Measurements from ENCODE around the gene MRS2.

Gene MRS2

GRCh38 chr6:24394780-24395437, 7.8 kb upstream of the MRS2 start (continued):
- TF ChIP-seq TCF4 (CRISPR knock-in tag; IDR thresholded peaks at IDR 0.05; ENCODE audit: borderline replicate concordance) = no peak

- TF ChIP-seq CREB5 (CRISPR knock-in tag; IDR thresholded peaks at IDR 0.05; ENCODE audit: low read depth) (no peak), ZC3H10 (CRISPR knock-in tag; IDR thresholded peaks at IDR 0.05) (no peak), ZFP3 (CRISPR knock-in tag; IDR thresholded peaks at IDR 0.05) (no peak), ESRRG (CRISPR knock-in tag; IDR thresholded peaks at IDR 0.05) (no peak), PATZ1 (CRISPR knock-in tag; IDR thresholded peaks at IDR 0.05; ENCODE audit: borderline replicate concordance) (no peak), BACH2 (CRISPR knock-in tag; IDR thresholded peaks at IDR 0.05; ENCODE audit: borderline replicate concordance) (no peak), OSR1 (CRISPR knock-in tag; IDR thresholded peaks at IDR 0.05) (no peak), ZNF565 (CRISPR knock-in tag; conservative IDR thresholded peaks at IDR 0.05; ENCODE audit: low read depth) (no peak), ZFP30 (CRISPR knock-in tag; IDR thresholded peaks at IDR 0.05) (no peak), ZNF70 (CRISPR knock-in tag; IDR thresholded peaks at IDR 0.05) (no peak), TSHZ2 (CRISPR knock-in tag; IDR thresholded peaks at IDR 0.05) (no peak), ZNF8 (CRISPR knock-in tag; IDR thresholded peaks at IDR 0.05) (no peak), ISL1 (CRISPR knock-in tag; IDR thresholded peaks at IDR 0.05) (no peak), GLIS3 (CRISPR knock-in tag; IDR thresholded peaks at IDR 0.05) (no peak), TCF4 (CRISPR knock-in tag; IDR thresholded peaks at IDR 0.05; ENCODE audit: borderline replicate concordance) (no peak), TOX (CRISPR knock-in tag; IDR thresholded peaks at IDR 0.05; ENCODE audit: borderline replicate concordance) (no peak), RARB (CRISPR knock-in tag; IDR thresholded peaks at IDR 0.05) (no peak), CSDC2 (CRISPR knock-in tag; IDR thresholded peaks at IDR 0.05) (no peak), PPARA (CRISPR knock-in tag; IDR thresholded peaks at IDR 0.05; ENCODE audit: borderline replicate concordance) (no peak), CSRNP3 (CRISPR knock-in tag; IDR thresholded peaks at IDR 0.05) (no peak)
- ATAC-seq = no peak
Measured at GRCh38 chr6:24396824-24397223, 5.9 kb upstream of the MRS2 start.

GRCh38 chr6:24397631-24398030, 5.1 kb upstream of the MRS2 start:
- TF ChIP-seq SNAI2 (CRISPR knock-in tag; IDR thresholded peaks at IDR 0.05) (no peak), RARB (CRISPR knock-in tag; IDR thresholded peaks at IDR 0.05) (no peak), ISL1 (CRISPR knock-in tag; IDR thresholded peaks at IDR 0.05) (no peak), TSHZ2 (CRISPR knock-in tag; IDR thresholded peaks at IDR 0.05) (no peak), OSR1 (CRISPR knock-in tag; IDR thresholded peaks at IDR 0.05) (no peak), ZFP30 (CRISPR knock-in tag; IDR thresholded peaks at IDR 0.05) (no peak), GLIS3 (CRISPR knock-in tag; IDR thresholded peaks at IDR 0.05) (no peak), CREB5 (CRISPR knock-in tag; IDR thresholded peaks at IDR 0.05; ENCODE audit: low read depth) (no peak), ZNF8 (CRISPR knock-in tag; IDR thresholded peaks at IDR 0.05) (no peak), CSDC2 (CRISPR knock-in tag; IDR thresholded peaks at IDR 0.05) (no peak), PPARA (CRISPR knock-in tag; IDR thresholded peaks at IDR 0.05; ENCODE audit: borderline replicate concordance) (no peak), ESRRG (CRISPR knock-in tag; IDR thresholded peaks at IDR 0.05) (no peak), ZNF70 (CRISPR knock-in tag; IDR thresholded peaks at IDR 0.05) (no peak), ZNF565 (CRISPR knock-in tag; conservative IDR thresholded peaks at IDR 0.05; ENCODE audit: low read depth) (no peak), POU6F1 (CRISPR knock-in tag; IDR thresholded peaks at IDR 0.05; ENCODE audit: borderline replicate concordance, low read depth) (no peak)
- no peak for ATAC-seq

Measured in SK-N-SH treated with all-trans-retinoic acid at 6 μM for 48 hours (cell line).